GM19099 (cell line): Measurements from ENCODE around the gene LRRC71.

Experiments used
- POLR2A ChIP-seq: IDR thresholded peaks from 3 replicates; pipeline ENCODE4 v1.6.1; 2011; ENCODE audit warnings: low read depth; ENCODE audit not compliant: insufficient read length; ENCODE audit errors: extremely low read depth

LRRC71 gene

DNA sequence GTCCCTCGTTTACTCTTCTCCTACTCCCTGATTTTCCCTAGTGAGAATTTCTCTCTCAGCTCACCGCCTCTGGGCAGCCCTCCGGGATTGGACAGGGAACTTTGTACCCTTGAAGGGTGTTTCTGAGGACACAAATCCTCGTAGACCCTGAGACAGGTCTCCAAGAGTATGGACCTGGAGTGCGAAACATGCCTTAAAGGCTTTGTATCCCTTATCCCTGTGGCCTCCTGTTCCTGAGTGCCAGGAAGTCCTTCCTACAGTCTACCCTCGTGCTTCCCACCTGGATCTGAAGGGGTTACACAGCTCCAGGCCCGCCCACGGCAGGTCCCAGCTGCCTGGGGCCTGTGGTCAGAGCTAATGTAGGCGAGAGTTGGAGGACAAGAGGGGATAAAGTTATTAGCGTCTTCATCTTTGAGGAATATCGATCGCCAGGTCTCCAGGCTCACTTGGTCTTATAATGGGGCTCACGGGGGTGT, 34.5 kb upstream of the LRRC71 start:
- no peak for TF ChIP-seq POLR2A

DNA sequence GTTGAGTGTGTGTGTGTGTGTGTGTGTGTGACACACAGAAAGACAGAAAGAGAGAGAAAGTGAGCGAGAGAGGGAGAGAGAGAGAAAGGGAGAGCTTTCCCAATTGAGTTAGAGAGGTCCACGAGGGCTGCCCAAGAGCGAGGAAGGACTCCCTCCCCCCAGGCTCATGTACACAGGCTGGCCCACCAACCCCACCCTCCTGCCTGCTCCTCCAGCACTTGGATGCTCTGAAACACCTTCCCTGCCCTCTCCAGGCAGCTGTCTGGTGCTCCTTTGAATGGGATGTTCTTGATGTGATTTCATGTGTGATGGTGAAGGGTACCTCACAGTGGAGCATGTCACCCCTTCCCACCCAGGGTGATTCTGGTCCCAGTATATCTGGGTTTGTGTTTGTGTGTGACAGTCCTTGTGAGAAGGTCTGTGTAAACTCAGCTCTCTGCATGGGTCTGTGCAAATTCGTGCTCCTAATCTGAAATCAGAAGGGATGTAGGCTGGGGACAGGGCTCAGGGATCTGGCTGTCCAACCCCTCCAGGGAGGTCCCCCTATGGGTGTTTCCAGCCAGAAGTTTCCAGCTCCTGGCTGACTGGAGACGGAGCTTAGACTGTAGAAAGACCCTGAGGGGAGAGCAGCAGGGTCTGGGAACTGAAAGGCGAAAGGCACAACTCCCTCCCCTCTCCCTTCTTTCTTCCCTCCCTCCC, 33.7 kb upstream of the LRRC71 start:
- no peak for TF ChIP-seq POLR2A

GRCh38 chr1:156887317-156887716, 33.1 kb upstream of the LRRC71 start:
- no peak for TF ChIP-seq POLR2A

DNA sequence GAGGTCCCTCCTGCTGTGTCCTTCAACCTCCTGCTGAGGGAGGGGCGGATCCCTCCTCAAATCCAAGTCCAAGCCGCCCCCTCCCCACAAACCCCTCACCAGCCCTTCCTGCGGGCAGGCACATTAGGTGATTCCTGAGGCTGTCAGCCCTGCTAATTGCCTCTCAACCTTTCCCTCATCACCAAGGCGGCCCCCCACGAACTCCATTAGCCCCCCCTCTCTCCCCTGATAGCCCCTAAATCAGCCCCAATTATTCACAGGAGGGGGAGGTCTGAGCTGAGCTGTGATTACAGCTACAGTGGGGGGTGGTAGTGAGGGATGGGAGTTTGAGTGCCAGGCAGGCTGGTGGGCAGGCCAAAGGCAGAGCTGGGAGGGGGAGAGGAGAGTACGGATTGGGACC, 32.7 kb upstream of the LRRC71 start:
- TF ChIP-seq POLR2A: no peak

DNA sequence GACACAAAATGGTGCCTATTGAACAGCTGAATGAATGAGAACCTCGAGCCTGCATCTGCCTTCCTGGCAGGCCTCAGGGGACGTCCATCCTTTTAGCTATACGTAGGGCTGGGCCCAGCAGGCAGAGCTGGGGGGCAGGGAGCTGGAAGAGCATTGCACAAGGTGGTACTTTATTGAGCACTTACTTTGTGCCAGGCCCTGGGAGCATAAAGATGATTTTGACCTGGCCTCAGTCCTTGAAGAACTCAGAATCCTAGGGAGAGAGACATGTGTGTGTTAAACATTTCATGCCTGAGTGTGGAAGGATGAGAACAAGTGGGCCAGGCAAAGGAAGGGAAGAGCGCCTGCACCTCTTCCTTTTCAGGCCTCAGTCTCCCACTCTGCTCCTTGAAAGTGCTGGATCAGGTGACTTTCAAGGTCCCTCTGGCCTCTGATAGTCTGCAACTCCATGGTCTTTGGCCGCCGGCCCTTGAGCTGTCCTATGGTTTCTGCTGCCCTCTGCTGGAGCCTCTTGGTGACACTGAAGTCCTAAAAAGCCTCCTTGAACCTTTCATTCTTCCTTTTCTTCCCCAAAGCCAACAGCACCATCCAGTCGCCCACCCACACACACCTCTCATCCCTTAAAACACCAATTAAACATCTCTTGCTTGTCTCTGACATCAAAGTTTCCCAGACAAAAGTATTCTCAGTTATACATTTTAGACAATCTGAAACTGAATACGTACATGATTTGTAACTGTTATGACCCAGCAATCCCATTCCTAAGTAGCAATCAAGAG, 30.4 kb upstream of the LRRC71 start:
- no peak for TF ChIP-seq POLR2A

DNA sequence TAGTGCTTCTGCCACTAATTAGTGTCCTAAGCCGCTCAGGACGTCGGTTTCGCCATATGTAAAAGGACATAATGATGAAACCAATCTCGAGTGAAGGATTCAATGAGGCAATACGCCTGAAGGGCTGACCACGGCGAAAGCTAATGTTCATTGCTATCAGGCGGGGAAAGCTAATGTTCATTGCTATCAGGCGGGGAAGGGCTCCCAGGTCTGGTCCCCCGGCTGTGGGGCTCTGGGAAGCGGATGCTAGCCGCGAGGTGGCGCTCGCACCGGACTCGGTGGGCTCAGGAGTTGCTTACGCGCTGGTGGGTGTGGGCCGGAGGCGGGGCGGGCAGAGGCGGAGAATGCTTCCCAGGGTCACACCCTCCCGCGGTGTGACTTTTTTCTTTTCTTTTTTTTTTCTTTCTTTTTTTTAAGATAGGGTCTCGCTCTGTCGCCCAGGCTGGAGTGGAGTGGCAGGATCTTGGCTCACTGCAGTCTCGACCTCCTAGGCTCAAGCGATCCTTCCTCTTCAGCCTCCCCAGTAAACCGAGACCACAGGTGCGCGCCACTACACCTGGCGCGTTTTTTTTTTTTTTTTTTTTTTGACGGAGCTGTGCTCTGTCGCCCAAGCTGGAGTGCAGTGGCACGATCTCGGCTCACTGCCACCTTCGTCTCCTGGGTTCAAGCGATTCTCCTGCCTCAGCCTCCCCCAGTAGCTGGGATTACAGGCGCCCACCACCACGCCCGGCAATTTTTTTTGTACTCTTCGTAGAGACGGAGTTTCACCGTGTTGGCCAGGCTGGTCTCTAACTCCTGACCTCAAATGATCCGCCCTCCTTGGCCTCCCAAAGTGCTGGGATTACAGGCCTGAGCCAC, 28.0 kb upstream of the LRRC71 start:
- TF ChIP-seq POLR2A: no peak

DNA sequence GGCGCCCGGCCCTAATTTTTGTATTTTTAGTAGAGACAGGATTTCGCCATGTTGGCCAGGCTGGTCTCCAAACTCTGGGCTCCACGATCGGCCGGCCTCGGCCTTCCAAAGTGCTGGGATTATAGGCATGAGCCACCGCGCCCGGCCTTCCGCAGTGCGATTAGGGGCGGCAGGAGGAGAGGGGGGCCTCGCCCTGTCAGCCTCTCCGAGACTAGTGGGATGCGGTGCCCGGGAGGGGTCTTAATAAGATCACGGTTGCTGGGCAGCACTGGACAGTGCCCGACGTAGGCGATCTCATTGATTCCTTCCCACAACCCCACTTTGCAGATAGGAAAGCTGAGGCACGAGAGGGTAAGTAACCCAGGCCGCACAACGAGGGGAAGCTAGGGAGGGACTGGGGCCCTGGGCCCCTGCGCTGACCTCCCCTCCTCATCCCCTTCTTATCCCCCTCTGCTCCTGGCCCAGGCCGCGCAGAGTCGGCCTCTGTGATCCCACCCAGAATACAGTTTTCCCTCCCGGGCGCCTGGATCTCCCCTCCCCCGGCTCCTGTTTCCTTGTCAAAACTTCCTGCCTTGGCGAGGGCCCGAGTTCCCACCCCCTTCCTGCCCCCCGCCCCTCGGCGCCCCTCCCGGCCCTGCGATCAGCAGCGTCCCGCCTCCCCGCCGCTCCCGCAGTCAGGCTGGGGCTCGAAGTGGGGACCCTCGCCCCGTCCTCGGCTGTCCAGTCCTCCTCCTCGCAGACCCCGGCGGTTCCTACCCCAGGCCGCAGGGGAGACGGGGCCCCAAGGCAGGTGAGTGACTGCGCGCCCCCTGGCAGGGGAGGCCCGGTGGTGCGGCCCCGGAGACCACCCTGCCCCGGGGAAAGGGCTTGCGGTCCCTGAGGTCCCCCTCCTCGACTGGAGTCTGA, 27.1 kb upstream of the LRRC71 start, which contains the start of gene PEAR1:
PEAR1 (plus strand) TSS at position 671 of the 906 bp plus-strand sequence. CDS start 10,209 bp downstream, outside the sequence.
- TF ChIP-seq POLR2A: no peak

GRCh38 chr1:156894001-156894400, 26.4 kb upstream of the LRRC71 start:
- TF ChIP-seq POLR2A: no peak

GRCh38 chr1:156894711-156895454, 25.5 kb upstream of the LRRC71 start:
- no peak for TF ChIP-seq POLR2A

- no peak for TF ChIP-seq POLR2A
These were observed 25.0 kb upstream of the LRRC71 start for GRCh38 chr1:156895455-156895812.

DNA sequence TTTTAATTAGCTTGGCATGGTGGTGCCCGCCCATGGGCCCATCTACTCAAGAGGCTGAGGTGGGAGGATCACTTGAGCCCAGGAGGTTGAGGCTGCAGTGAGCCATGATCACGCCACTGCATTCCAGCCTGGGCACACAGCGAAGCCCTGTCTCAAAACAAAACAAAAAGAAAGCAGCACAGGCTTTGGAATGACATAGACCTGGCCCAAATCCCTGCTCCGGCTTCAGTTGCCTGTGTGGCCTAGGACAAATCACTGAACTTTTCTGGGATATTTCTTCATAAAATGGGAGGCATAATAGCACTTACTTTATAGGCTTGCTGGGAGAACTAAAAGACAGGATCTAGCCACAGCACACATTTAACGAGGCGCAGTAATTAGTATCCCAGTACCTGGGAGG, 24.5 kb upstream of the LRRC71 start:
- no peak for TF ChIP-seq POLR2A

DNA sequence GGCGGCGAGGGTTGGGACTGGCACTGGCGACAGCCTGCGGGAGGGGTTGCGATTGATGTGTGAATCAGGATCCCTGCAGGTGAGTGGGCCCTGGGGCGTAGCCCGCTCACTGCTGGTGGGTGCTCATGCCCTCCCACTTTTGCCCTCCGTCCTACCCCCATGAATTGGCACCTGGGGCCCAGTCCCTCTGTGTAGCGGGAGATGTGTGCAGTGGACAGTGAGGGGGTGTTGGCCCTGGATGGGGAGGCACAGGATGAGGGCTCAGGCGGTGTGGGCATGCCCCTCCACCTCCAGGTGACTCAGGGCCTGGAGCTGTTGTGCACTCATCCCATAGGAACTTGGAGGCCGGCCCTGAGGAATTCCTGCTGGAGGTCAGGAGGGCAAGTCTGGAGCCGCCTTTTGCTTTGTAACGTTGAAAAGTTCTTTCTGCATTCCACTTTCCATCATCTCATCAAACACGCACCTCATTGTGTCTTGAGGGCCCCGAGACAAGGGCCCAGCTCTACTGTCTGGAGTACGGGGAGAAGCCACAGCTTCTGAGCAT, 23.9 kb upstream of the LRRC71 start:
- no peak for TF ChIP-seq POLR2A

DNA sequence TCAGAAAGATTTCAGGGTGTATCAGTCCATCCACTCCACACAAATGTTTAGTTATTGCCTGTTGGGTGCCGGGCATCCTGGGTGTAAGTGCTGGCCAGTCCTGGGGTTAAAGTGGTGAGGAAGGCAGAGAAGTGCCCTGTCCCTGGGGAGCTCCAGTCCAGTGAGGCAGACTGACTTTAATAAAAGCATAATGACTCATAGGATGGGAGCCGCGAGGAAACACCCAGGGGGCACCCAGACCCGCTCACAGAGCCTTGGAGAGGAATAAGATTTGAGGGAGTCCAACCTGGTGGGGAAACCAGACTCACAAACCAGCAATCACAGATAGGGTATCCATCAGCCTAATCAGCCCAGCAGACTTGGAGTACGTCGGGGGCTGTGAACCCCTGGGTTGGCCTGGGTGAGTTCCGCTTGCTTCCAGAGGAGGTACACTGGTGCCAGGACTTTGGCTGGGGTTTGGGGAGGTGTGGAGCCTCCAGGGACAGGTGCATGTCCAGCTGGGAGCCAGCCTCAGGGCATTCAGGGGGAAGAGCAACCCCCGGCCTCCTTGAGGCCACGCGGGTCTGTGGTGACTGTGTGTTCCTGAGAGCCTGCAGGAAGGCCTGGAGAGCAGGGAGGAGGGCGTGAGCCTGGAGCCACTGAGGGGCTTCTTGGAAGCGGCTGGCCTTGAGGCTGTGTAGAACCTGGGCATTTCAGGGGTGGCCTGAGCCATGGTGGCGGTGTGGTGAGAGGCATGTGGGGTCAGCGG, 23.2 kb upstream of the LRRC71 start:
- no peak for TF ChIP-seq POLR2A
